ENCODE data around the gene VASN.

VASN gene

GRCh38 chr16:4372578-4373355 is 1.1 kb downstream of the VASN start:
- no peak for DNase-seq (ENCODE audit: low read depth)

DNA sequence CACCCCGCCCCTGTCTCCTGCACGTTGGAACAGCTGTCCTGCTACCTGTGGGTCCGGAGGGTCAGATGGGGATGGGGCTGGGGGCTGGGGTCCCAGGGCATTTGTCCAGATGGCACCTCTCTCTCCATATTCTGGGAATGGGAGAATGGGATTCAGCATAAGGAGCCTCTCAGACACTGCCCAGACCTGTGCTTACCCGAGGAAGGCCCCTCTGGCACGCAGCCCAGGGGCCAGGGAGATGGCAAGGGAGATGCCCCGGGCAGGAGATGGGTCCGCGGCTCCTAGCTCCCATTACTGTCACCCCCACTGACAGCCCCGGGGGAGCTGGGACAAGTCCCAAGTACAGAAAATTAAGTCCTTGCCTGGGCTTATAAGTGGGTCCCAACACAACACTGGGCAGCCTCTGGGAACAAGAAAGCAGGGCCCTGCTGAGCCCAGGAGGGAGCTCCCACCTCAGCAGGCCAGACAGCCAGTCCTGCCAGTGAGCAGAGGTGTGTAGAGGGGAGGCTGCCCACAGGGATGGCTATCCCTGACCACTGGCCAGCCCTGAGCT is 1.8 kb downstream of the VASN start:
- no peak for DNase-seq (ENCODE audit: low read depth)

DNA sequence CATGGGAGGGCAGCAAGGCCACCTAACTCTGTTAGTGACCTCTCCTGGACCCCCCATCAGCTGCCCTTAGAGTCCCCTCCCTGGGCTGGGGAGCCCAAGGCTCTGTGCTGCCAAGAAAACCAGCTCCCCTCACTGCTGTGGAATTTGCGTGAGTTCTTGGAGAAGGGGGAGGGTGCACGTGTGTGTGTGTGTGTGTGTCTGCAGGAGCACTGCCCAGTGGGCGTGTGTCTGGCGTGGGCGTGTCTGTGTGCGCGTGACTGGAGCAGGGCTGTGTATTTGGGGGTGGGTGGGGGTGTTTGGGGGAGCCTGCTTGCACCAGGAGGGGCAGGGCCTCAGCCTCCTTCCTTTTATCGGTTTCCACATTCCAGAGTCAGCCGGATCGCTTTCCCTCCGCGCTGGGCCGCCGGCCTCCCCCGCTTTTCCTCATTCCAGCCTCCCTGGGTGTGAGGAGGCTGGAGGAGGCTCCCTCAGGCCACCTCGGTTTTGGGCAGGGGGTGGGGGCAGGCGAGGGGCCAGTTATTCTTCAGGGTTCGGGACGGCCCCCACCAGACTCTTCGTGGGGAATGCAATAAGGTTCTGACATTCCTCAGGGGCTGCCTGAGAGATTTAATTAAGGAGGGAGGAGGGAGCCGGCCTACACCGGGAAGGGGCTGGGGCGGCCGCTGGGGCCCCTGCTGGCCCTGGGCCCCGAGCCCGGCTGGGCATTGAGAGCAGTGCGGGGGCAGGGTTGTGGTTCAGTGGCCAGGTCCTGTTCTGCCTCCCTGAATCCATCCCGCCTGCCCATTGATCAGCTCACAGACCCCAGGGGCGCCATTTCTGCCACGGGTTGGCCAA is 2.5 kb downstream of the VASN start:
- no peak for DNase-seq (ENCODE audit: low read depth)

DNA sequence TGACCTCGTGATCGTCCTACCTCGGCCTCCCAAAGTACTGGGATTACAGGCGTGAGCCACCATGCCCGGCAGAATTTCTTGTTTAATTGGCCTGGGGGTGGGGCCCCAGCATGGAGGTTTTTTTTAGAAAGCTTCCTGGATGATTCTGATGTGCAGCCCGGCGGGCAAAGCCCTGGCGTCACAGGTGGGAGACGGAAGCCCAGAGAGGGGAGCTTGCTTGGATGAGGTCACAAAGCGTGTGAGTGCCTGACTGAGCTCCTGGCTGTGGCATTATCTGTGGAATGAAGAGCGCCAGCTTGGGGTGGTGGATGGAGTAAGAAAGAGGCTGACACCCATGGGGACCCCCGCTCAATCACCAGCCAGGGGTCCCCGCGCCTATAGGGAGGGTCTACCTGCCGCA is 4.1 kb downstream of the VASN start:
- no peak for DNase-seq (ENCODE audit: low read depth)

DNA sequence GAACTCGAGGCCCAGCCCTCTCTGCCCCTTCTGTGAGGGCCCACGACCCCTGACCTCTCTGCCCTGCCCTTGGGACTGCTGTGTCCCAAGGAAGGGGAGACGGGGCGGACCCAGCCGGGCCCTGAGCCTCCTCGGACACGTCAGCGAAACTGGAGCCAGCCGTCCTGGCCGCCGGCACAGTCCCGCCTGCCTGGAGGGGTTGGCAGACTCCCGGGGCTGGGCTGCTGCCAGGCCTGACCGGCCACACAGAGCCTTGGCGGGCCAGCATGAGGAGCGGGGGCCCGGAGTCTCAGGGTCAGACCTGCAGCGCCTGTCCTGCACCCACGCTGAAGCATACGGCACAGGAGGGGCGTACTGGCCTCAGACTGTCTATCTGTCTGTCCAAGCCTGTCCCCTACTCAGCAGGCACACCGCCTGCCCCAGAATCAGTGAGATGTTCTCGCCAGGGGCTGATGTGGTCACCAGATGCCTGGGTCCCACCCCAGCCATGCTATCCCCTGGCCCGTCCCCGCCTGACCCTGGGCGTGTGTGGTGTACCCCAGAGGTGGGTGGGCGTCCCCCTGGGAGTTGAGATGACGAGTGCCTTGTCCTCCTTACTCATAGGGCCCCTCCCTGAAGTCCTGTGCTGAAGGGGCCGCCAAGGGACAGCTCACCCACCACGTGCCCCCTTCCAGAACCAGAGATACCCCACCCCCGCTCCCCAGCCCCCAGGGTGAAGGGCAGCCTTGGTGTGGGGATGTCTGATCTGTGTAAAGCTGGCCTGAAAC is 4.7 kb downstream of the VASN start:
- no peak for DNase-seq (ENCODE audit: low read depth)

- DNase-seq (ENCODE audit: low read depth): no peak
Measured at GRCh38 chr16:4376893-4377572, 5.4 kb downstream of the VASN start.

DNA sequence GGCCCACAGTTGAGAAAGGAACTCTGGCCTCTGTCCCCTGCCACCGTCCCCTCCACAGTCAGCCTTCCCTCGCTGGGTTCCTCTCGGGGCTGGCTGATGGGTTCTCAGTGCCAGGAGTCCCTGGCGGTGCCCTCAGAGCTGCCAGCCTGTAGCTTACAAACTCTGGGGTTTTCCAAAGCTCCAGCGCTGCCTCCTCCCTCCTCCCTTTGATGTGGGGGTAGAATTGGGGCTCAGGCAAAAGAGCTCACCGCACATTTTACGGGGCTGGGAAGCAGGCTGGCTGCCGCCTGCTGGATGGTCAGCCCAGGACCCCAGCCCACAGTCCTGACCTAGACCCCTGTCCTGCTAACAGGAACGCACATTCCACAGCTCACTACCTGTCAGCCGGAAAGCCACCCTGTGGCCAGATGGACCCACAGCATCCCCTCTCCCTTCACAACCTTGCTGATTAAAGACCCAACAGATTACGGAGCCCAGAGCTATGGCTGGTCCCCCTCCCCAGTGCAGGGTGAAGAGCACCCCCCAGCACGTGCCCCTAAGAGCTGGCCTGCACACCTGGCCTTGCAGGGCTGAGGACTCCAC is 6.0 kb downstream of the VASN start:
- no peak for DNase-seq (ENCODE audit: low read depth)

GRCh38 chr16:4378161-4378666 is 6.6 kb downstream of the VASN start:
- DNase-seq (ENCODE audit: low read depth): no peak

DNA sequence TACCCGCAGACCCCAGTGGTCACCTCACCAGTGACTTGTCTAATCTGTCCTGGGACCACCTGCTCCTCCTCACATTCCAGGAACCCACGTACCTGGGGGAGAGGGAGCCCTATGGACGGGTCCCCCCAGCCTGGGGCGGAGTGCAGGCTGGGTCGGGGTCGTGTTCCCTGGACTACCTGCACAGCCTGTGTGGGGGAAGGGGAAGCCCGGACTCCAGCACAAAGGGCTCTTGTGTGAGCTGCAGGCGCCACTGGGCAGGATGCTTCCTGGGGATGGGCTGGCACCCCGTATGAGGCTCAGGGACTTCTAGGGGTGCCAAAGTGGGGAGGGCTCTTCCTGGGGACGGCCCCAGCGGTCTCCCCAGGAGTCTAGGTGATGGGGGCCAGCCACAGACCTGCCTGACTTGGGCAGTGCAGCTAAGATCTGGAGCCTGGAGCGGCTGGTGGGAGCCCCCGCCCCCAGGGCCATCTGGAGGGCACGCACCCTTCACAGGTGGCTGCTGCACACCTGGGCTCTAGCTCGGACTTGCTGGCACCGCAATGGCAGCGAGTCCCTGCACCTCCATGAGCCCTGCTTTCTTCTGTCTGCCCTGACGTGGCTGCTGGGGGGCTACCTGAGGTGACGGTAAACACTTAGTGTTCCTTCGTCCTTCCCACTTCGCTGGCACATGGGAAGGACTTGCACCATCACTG is 7.5 kb downstream of the VASN start:
- no peak for DNase-seq (ENCODE audit: low read depth)

- DNase-seq (ENCODE audit: low read depth): no peak
Measured at GRCh38 chr16:4380119-4381063, 8.7 kb downstream of the VASN start.

- no peak for DNase-seq (ENCODE audit: low read depth)
Measured at GRCh38 chr16:4381072-4381934, 9.7 kb downstream of the VASN start.

DNA sequence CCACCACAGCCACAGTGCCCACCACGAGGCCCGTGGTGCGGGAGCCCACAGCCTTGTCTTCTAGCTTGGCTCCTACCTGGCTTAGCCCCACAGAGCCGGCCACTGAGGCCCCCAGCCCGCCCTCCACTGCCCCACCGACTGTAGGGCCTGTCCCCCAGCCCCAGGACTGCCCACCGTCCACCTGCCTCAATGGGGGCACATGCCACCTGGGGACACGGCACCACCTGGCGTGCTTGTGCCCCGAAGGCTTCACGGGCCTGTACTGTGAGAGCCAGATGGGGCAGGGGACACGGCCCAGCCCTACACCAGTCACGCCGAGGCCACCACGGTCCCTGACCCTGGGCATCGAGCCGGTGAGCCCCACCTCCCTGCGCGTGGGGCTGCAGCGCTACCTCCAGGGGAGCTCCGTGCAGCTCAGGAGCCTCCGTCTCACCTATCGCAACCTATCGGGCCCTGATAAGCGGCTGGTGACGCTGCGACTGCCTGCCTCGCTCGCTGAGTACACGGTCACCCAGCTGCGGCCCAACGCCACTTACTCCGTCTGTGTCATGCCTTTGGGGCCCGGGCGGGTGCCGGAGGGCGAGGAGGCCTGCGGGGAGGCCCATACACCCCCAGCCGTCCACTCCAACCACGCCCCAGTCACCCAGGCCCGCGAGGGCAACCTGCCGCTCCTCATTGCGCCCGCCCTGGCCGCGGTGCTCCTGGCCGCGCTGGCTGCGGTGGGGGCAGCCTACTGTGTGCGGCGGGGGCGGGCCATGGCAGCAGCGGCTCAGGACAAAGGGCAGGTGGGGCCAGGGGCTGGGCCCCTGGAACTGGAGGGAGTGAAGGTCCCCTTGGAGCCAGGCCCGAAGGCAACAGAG is 10.5 kb downstream of the VASN start:
- DNase-seq (ENCODE audit: low read depth): no peak

DNA sequence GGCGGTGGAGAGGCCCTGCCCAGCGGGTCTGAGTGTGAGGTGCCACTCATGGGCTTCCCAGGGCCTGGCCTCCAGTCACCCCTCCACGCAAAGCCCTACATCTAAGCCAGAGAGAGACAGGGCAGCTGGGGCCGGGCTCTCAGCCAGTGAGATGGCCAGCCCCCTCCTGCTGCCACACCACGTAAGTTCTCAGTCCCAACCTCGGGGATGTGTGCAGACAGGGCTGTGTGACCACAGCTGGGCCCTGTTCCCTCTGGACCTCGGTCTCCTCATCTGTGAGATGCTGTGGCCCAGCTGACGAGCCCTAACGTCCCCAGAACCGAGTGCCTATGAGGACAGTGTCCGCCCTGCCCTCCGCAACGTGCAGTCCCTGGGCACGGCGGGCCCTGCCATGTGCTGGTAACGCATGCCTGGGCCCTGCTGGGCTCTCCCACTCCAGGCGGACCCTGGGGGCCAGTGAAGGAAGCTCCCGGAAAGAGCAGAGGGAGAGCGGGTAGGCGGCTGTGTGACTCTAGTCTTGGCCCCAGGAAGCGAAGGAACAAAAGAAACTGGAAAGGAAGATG is 11.2 kb downstream of the VASN start:
- no peak for DNase-seq (ENCODE audit: low read depth)

DNA sequence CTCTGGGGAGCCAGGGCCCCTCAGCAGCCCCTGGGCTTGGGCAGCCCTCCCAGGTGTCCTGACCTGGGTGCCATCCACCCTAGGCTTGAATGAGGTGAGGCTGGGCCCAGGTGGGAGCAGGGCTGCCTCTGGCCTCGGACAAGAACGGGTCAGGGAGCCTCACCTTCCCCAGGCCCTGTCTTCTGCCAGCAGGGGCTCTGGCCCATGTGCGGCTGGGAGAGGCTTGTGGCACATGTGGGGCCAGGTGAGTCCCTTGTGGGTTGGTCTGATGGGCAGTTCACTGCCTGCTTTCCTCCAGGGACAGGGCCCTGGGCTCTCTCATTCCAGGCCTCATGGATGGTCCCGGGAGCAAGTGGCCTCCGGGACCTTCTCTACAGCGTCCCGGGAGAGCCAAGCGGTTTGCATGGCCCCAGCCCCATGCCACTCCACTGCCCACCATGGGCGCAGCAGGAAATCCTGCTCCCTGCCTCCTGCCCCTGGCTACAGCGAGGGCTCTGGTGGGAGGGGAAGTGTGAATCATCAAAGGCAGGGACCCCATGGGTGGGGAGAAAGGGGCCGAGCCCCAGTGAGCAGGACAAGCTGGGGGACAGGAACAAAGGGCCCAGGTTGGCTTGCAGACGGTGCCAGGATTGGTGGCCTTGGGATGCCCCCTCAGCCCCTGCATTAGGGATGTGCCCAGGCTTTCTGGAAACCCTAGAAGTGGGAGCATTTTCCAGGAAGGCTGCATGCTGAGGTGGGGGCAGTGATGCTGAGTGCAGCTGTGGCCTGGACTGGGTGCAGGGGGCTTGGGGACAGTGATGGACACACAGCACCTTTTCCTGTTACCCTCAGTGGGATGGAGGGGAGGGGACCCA is 12.2 kb downstream of the VASN start:
- DNase-seq (ENCODE audit: low read depth): no peak

DNA sequence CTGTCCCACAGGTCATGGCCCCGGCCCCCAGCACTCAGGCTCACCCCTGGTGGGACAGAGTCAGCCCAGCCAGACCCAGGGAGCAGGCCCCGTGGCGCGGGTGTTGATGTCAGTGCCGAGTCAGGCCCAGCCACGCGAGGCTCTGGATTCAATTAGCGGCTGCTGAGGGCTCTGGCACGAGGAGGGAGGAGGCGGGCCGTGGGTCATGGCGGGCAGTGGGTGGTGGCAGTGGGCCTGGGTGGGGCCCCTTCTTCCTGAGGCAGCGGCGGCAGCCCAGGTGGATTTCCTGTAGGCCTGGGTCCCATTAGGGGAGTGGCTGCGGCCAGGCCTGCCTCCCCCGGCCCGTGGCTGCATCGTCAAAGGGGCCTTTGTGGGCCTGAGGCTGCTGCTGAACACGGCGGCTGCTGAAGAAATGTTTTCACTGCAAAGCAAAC is 12.9 kb downstream of the VASN start:
- no peak for DNase-seq (ENCODE audit: low read depth)
